Tibial nerve (tissue), 4 donors: Measurements from ENCODE around the gene BTBD3.

Experiments used
- CTCF ChIP-seq, 5 experiments: fragments of 200-600 bp in 3 of 5; fragments of 450-650 bp in 2 of 5; sonication (generic) in 3 of 5; IDR thresholded peaks; one replicate each; pipeline ENCODE4 v1.5.1; 2016 to 2019; ENCODE audit warnings: antibody characterized with exemption in 5 of 5, mild to moderate bottlenecking in 3 of 5, moderate library complexity in 2 of 5
- EP300 ChIP-seq, 2 donors: sonication (generic); formaldehyde crosslinking; IDR thresholded peaks; one replicate each; pipeline ENCODE4 v1.6.1; 2017; ENCODE audit warnings: antibody characterized with exemption in 2 of 2, mild to moderate bottlenecking in 1 of 2
- POLR2A ChIP-seq, 2 donors: fragments of 450-650 bp; IDR thresholded peaks; one replicate each; pipeline ENCODE4 v1.6.1; 2017; ENCODE audit warnings: antibody characterized with exemption in 2 of 2, mild to moderate bottlenecking in 2 of 2, moderate library complexity in 2 of 2

GRCh38 chr20:11943778-11944177 is 26.1 kb downstream of the BTBD3 start:
- TF ChIP-seq CTCF (IDR thresholded peaks at IDR 0.05) (no peak), POLR2A (IDR thresholded peaks at IDR 0.05) (no peak), EP300 (IDR thresholded peaks at IDR 0.05) (no peak)
